Activated effector memory CD4-positive, alpha-beta T cell treated with Interleukin-2 at 50 U/mL for 16 hours (primary cell): ENCODE data around the gene PCDHB9.
"Not testable (repeated sequence)": the region's sequence is repeated elsewhere in the genome, so short reads cannot be mapped to it uniquely, and the experiment has no call there.

Source experiments
- DNase-seq: peaks from one replicate; pipeline ENCODE4 v3.0.0-alpha.2; 2020

PCDHB9 gene

GRCh38 chr5:141186897-141187512, at the start of gene PCDHB9:
TSS of gene PCDHB9 (plus strand) at chr5:141187161. CDS start at chr5:141187319, 158 bp downstream.
- DNase-seq = no peak

- DNase-seq = not testable (repeated sequence)
Measured at GRCh38 chr5:141137346-141137745, 49.6 kb upstream of the PCDHB9 start.

GRCh38 chr5:141149812-141150211, 37.1 kb upstream of the PCDHB9 start, which contains the start of gene PCDHB6:
TSS of gene PCDHB6 (plus strand) at chr5:141150057. CDS start at chr5:141150258, 201 bp downstream.
- no peak for DNase-seq

- DNase-seq = no peak
Measured at GRCh38 chr5:141150224-141150992, 36.6 kb upstream of the PCDHB9 start.

- DNase-seq = no peak
Measured at GRCh38 chr5:141150993-141151325, 36.0 kb upstream of the PCDHB9 start.

- not testable (repeated sequence) for DNase-seq
Measured at GRCh38 chr5:141151632-141152031, 35.3 kb upstream of the PCDHB9 start.

- not testable (repeated sequence) for DNase-seq
Measured at GRCh38 chr5:141152096-141152495, 34.9 kb upstream of the PCDHB9 start.

GRCh38 chr5:141155540-141156374, 31.2 kb upstream of the PCDHB9 start:
- no peak for DNase-seq

GRCh38 chr5:141157356-141157755, 29.6 kb upstream of the PCDHB9 start:
- DNase-seq = not testable (repeated sequence)

- not testable (repeated sequence) for DNase-seq
Measured at GRCh38 chr5:141157901-141158300, 29.1 kb upstream of the PCDHB9 start.

- no peak for DNase-seq
Measured at GRCh38 chr5:141172381-141173204, 14.4 kb upstream of the PCDHB9 start, which contains the start of gene PCDHB7. TSS of gene PCDHB7 (plus strand) at chr5:141172644. CDS start at chr5:141172836, 192 bp downstream.

- not testable (repeated sequence) for DNase-seq
Measured at GRCh38 chr5:141174291-141175104, 12.5 kb upstream of the PCDHB9 start.

GRCh38 chr5:141175933-141176332, 11.0 kb upstream of the PCDHB9 start:
- DNase-seq = no peak

GRCh38 chr5:141177577-141178191, 9.3 kb upstream of the PCDHB9 start, which contains the start of gene PCDHB8:
TSS of gene PCDHB8 (plus strand) at chr5:141177790. CDS start at chr5:141178035, 245 bp downstream.
- DNase-seq = not testable (repeated sequence)

- DNase-seq = not testable (repeated sequence)
Measured at GRCh38 chr5:141179371-141179770, 7.6 kb upstream of the PCDHB9 start.

- not testable (repeated sequence) for DNase-seq
Measured at GRCh38 chr5:141179876-141180275, 7.1 kb upstream of the PCDHB9 start.

GRCh38 chr5:141180313-141180712, 6.6 kb upstream of the PCDHB9 start:
- DNase-seq = no peak

GRCh38 chr5:141182248-141182647, 4.7 kb upstream of the PCDHB9 start, which contains the start of gene PCDHB16:
TSS of gene PCDHB16 (plus strand) at chr5:141182387. CDS start at chr5:141182560, 173 bp downstream.
- no peak for DNase-seq

GRCh38 chr5:141184117-141184855, 2.7 kb upstream of the PCDHB9 start:
- DNase-seq = not testable (repeated sequence)

- DNase-seq = not testable (repeated sequence)
Measured at GRCh38 chr5:141188682-141189081, 1.7 kb downstream of the PCDHB9 start.
